ENCODE measurements around the gene PROS1. TPM values are rescaled to one million over a fixed set of nuclear protein-coding genes. Genes with fewer than 3 reads are reported as not detected.

Gene PROS1
- total RNA-seq, 1 experiment from 2014 or later, result 1.7 TPM

- DNase-seq (ENCODE audit: low spot score) (peak; percentile 95), ATAC-seq (peak; percentile 100)
- H3K36me3 Mint-ChIP-seq, result no peaks in the 10 kb centered on the region
- TF ChIP-seq CREM (CRISPR knock-in tag; IDR thresholded peaks at IDR 0.05), result peak; percentile 84
- no peak for TF ChIP-seq AFF4 (CRISPR knock-in tag; IDR thresholded peaks at IDR 0.05; ENCODE audit: borderline replicate concordance)
- peak; percentile 77 for TF ChIP-seq FOXP4 (CRISPR knock-in tag; IDR thresholded peaks at IDR 0.05)
- peak; percentile 79 for TF ChIP-seq SP1 (CRISPR knock-in tag; conservative IDR thresholded peaks at IDR 0.05)
- no peak for TF ChIP-seq ZSCAN18 (CRISPR knock-in tag; IDR thresholded peaks at IDR 0.05)
- peak; percentile 42; the same call in 1 of the 2 replicates for TF ChIP-seq ETV6 (CRISPR knock-in tag; IDR thresholded peaks at IDR 0.05)
- TF ChIP-seq NFYB (CRISPR knock-in tag; conservative IDR thresholded peaks at IDR 0.05; ENCODE audit: low read depth), result peak; percentile 74
- 0 out of 2 replicates have a peak, but pooled peaks have one; percentile 33 for TF ChIP-seq MYBL2 (CRISPR knock-in tag; IDR thresholded peaks at IDR 0.05)
- peak; percentile 45; the same call in 1 of the 2 replicates for TF ChIP-seq FOXP1 (CRISPR knock-in tag; IDR thresholded peaks at IDR 0.05; ENCODE audit: borderline replicate concordance)
- peak; percentile 47; the same call in 1 of the 2 replicates for TF ChIP-seq ZNF121 (CRISPR knock-in tag; IDR thresholded peaks at IDR 0.05)
- TF ChIP-seq MAX (CRISPR knock-in tag; IDR thresholded peaks at IDR 0.05), result peak; percentile 61; the same call in 1 of the 2 replicates
- peak; percentile 49; the same call in 1 of the 2 replicates for TF ChIP-seq PRDM15 (CRISPR knock-in tag; IDR thresholded peaks at IDR 0.05)
- TF ChIP-seq MXD4 (CRISPR knock-in tag; IDR thresholded peaks at IDR 0.05; ENCODE audit: borderline replicate concordance), result no peak
- peak within 1 kb of the TSS; percentile 79 for H3K27ac Mint-ChIP-seq
- peaks cover 14% of the 10 kb centered on the region for H3K27me3 Mint-ChIP-seq (ENCODE audit: low read depth)
- CTCF ChIA-PET, result interaction anchor here (0.5 to 1.0 kb wide), 3 partner anchors 9 to 122 kb away, joined by 3 to 6 read pairs (median 4); no protein-coding TSS in a partner anchor
- peaks cover 12% of the 10 kb centered on the region for H3K4me1 Mint-ChIP-seq
- POLR2A ChIA-PET, result interaction anchor here (1.1 kb wide), 1 partner anchor 83 kb away, joined by 3 read pairs; the partner anchor contains the start of genes DHFR2 and NSUN3
- H3K4me3 Mint-ChIP-seq, result peak within 1 kb of the TSS; percentile 90
- H3K9me3 Mint-ChIP-seq, result no peaks in the 10 kb centered on the region
Observed at GRCh38 chr3:93979850-93980676, 6.4 kb upstream of the PROS1 start, which contains the start of gene ARL13B. ARL13B (plus strand) TSS chr3:93980155; CDS start chr3:93980424, 269 bp downstream.
